Inflammatory macrophage treated with lipopolysaccharide for 4 hours (primary cell): ENCODE results near the gene HLA-E.
A peak's percentile ranks its signal among the peaks of the same experiment; 100 is the strongest.
"Not testable (repeated sequence)": the region's sequence is repeated elsewhere in the genome, so short reads cannot be mapped to it uniquely, and the experiment has no call there.

Experiments
- DNase-seq: peaks from one replicate; pipeline ENCODE4 v3.0.0-alpha.2; 2020

HLA-E gene

GRCh38 chr6:30489081-30490025, at the start of gene HLA-E:
HLA-E (plus strand) TSS chr6:30489509; CDS start chr6:30489532, 23 bp downstream.
- peak; percentile 100 for DNase-seq

GRCh38 chr6:30441171-30441570, 48.1 kb upstream of the HLA-E start:
- no peak for DNase-seq

- no peak for DNase-seq
Measured at GRCh38 chr6:30443657-30444450, 45.5 kb upstream of the HLA-E start.

- DNase-seq: no peak
Measured at GRCh38 chr6:30444451-30444742, 44.9 kb upstream of the HLA-E start.

GRCh38 chr6:30446259-30446658, 43.0 kb upstream of the HLA-E start:
- DNase-seq: no peak

GRCh38 chr6:30447237-30447636, 42.1 kb upstream of the HLA-E start:
- no peak for DNase-seq

GRCh38 chr6:30450548-30450908, 38.8 kb upstream of the HLA-E start:
- no peak for DNase-seq

- peak; percentile 78 for DNase-seq
Measured at GRCh38 chr6:30450909-30451841, 38.1 kb upstream of the HLA-E start.

GRCh38 chr6:30452736-30453507, 36.4 kb upstream of the HLA-E start:
- no peak for DNase-seq

- peak; percentile 91 for DNase-seq
Measured at GRCh38 chr6:30453508-30454116, 35.7 kb upstream of the HLA-E start.

GRCh38 chr6:30459145-30459544, 30.2 kb upstream of the HLA-E start:
- DNase-seq: no peak

- no peak for DNase-seq
Measured at GRCh38 chr6:30461055-30461454, 28.3 kb upstream of the HLA-E start.

GRCh38 chr6:30462482-30462881, 26.8 kb upstream of the HLA-E start:
- DNase-seq: no peak

- no peak for DNase-seq
Measured at GRCh38 chr6:30463242-30463641, 26.1 kb upstream of the HLA-E start.

- peak; percentile 72 for DNase-seq
Measured at GRCh38 chr6:30463651-30464618, 25.4 kb upstream of the HLA-E start.

GRCh38 chr6:30465595-30466306, 23.6 kb upstream of the HLA-E start:
- DNase-seq: peak; percentile 37

- no peak for DNase-seq
Measured at GRCh38 chr6:30470968-30471367, 18.3 kb upstream of the HLA-E start.

- DNase-seq: not testable (repeated sequence)
Measured at GRCh38 chr6:30475116-30475515, 14.2 kb upstream of the HLA-E start.

- DNase-seq: peak; percentile 67
Measured at GRCh38 chr6:30480536-30481156, 8.7 kb upstream of the HLA-E start.
